Astrocyte (in vitro differentiated cells and primary cell): Measurements from ENCODE around the gene NAIF1. TPM values are rescaled to one million over a fixed set of nuclear protein-coding genes. Genes with fewer than 3 reads are reported as not detected.
A peak's percentile ranks its signal among the peaks of the same experiment; 100 is the strongest.

ENCODE experiments used
- DNase-seq: peaks from one replicate; pipeline ENCODE4 v3.0.0-alpha.2; 2010; ENCODE audit warnings: low read depth
- FAIRE-seq: peaks from 2 replicates; lab custom pipeline; 2011; peaks lifted over from hg19 to GRCh38; lab: Jason Lieb, UNC
- H2AFZ ChIP-seq: 2 replicates; pipeline ENCODE4 v1.6.0; 2012; ENCODE audit warnings: low read depth, low read length, inconsistent platforms
- H3K27ac ChIP-seq: 2 replicates; pipeline ENCODE4 v1.5.1; 2011; ENCODE audit warnings: low read depth, low read length, inconsistent platforms
- H3K27me3 ChIP-seq: 2 replicates; pipeline ENCODE4 v1.6.0; 2011; ENCODE audit warnings: low read length, inconsistent platforms; ENCODE audit not compliant: insufficient read depth
- H3K36me3 ChIP-seq: 2 replicates; pipeline ENCODE4 v1.5.1; 2011; ENCODE audit warnings: low read length, inconsistent platforms; ENCODE audit not compliant: insufficient read depth
- H3K4me1 ChIP-seq: 2 replicates; pipeline ENCODE4 v1.5.1; 2011; ENCODE audit warnings: low read length, inconsistent platforms; ENCODE audit not compliant: insufficient read depth
- H3K4me2 ChIP-seq: 2 replicates; pipeline ENCODE4 v1.6.0; 2012; ENCODE audit warnings: low read length, inconsistent platforms
- H3K4me3 ChIP-seq: 2 replicates; pipeline ENCODE4 v1.5.1; 2011; ENCODE audit warnings: low read depth, mild to moderate bottlenecking, low read length, inconsistent platforms; ENCODE audit not compliant: insufficient read depth
- H3K79me2 ChIP-seq: 2 replicates; pipeline ENCODE4 v1.6.0; 2012; ENCODE audit warnings: mild to moderate bottlenecking, low read length, inconsistent platforms; ENCODE audit not compliant: insufficient read depth
- H3K9ac ChIP-seq: 2 replicates; pipeline ENCODE4 v1.6.0; 2012; ENCODE audit warnings: mild to moderate bottlenecking, low read length, inconsistent platforms
- H3K9me3 ChIP-seq: 2 replicates; pipeline ENCODE4 v1.5.1; 2012; ENCODE audit warnings: low read depth, mild to moderate bottlenecking, low read length, inconsistent platforms; ENCODE audit not compliant: insufficient read depth
- H4K20me1 ChIP-seq: 2 replicates; pipeline ENCODE4 v1.6.0; 2012; ENCODE audit warnings: low read length, inconsistent platforms; ENCODE audit not compliant: insufficient read depth
- H3K27ac Mint-ChIP-seq: one replicate; pipeline ENCODE4 v1.8.0; 2021; ENCODE audit warnings: mild to moderate bottlenecking, mixed read lengths; ENCODE audit not compliant: unreplicated experiment
- H3K27me3 Mint-ChIP-seq: one replicate; pipeline ENCODE4 v1.8.0; 2021; ENCODE audit warnings: low read depth, mixed read lengths; ENCODE audit not compliant: unreplicated experiment
- H3K36me3 Mint-ChIP-seq: one replicate; pipeline ENCODE4 v1.8.0; 2021; ENCODE audit warnings: low read depth, mixed read lengths; ENCODE audit not compliant: unreplicated experiment
- H3K4me1 Mint-ChIP-seq: one replicate; pipeline ENCODE4 v1.8.0; 2021; ENCODE audit warnings: low read depth, mixed read lengths; ENCODE audit not compliant: unreplicated experiment
- H3K4me3 Mint-ChIP-seq: one replicate; pipeline ENCODE4 v1.8.0; 2021; ENCODE audit warnings: mild to moderate bottlenecking, moderate library complexity, mixed read lengths; ENCODE audit not compliant: unreplicated experiment
- H3K9me3 Mint-ChIP-seq: one replicate; pipeline ENCODE4 v1.8.0; 2021; ENCODE audit warnings: mild to moderate bottlenecking, mixed read lengths; ENCODE audit not compliant: unreplicated experiment
- CTCF ChIP-seq: IDR thresholded peaks from 2 replicates; pipeline ENCODE4 v1.5.1; 2011; ENCODE audit warnings: low read depth, mild to moderate bottlenecking, inconsistent platforms, low read length, moderate library complexity; ENCODE audit not compliant: insufficient read depth
- EZH2 ChIP-seq: IDR thresholded peaks from 2 replicates; pipeline ENCODE4 v1.6.1; 2012; ENCODE audit warnings: mild to moderate bottlenecking, low read length, inconsistent platforms; ENCODE audit not compliant: insufficient read depth
- total RNA-seq: library from RNA; stranded (reverse); gene quantifications from 2 replicates; pipeline ENCODE4 v1.2.1, GENCODE V29; 2021

Gene NAIF1
- total RNA-seq, 1 donor from 2014 or later: 10.2 TPM

DNA sequence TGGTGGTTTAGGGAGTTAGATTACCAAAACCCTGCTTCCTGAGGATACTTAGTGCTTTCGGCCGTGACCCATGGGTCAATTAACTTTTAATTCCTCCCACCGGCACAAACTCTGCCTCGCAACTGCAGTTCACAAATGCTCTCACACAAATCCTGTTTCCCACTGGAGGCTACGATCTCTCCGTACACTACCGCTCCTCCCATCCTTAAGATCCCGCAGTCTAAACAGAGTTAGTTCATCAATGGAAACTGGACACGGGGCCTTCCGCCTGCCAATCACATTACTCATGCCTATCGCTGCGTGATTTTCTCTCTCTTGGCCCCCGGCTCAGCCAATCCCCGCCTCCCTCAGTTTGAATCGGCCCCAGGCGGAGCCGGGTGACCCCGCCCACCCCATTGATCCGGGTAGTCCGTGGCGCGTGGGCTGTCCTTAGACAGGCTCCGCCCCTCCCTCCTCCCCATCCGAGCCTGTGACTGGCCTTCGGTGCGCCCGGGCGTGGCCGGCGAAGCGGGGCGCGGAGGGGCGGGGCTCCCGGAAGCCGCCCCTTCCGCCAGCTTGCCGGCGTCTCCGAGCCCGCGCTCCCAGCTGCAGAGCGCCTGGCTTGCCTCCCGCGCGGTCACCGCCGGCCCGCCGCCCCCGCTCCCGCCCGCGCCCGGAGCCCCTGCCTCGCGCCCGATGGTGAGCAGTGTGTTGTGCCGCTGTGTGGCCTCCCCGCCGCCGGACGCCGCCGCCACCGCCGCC is 695 bp upstream of the NAIF1 start, which contains the start of gene SLC25A25:
Gene SLC25A25 (plus strand): TSS at position 588 of the 741 bp plus-strand sequence. CDS start 88 bp downstream, at position 676.
- peak within 1 kb of the TSS; percentile 97 for H3K9ac ChIP-seq
- H3K27ac ChIP-seq: peak within 1 kb of the TSS; percentile 100
- Mint-ChIP-seq H3K4me3 (peak within 1 kb of the TSS; percentile 87), H3K36me3 (peaks cover 8% of the 10 kb centered on the region), H3K27ac (peak within 1 kb of the TSS; percentile 41), H3K27me3 (no peaks in the 10 kb centered on the region), H3K9me3 (no peaks in the 10 kb centered on the region), H3K4me1 (peaks cover 25% of the 10 kb centered on the region)
- H2AFZ ChIP-seq: peak within 1 kb of the TSS; percentile 86
- FAIRE-seq: no peak
- no peaks in the 10 kb centered on the region for H3K36me3 ChIP-seq
- peak within 1 kb of the TSS; percentile 90 for H3K4me3 ChIP-seq
- H3K79me2 ChIP-seq: peaks cover 62% of the 10 kb centered on the region
- H4K20me1 ChIP-seq: peaks cover 11% of the 10 kb centered on the region
- peaks cover 23% of the 10 kb centered on the region for H3K4me1 ChIP-seq
- no peaks in the 10 kb centered on the region for H3K9me3 ChIP-seq
- H3K4me2 ChIP-seq: peak within 1 kb of the TSS; percentile 96
- no peak for TF ChIP-seq CTCF
- TF ChIP-seq EZH2: no peak
- peak; percentile 94 for DNase-seq
- no peaks in the 10 kb centered on the region for H3K27me3 ChIP-seq

GRCh38 chr9:128065907-128066712 is 1.0 kb downstream of the NAIF1 start:
- H3K27me3 Mint-ChIP-seq: no peaks in the 10 kb centered on the region
- peak overlapping the region; percentile 89 for H3K4me2 ChIP-seq
- DNase-seq (no peak), FAIRE-seq (no peak)
- no peaks in the 10 kb centered on the region for H3K9me3 Mint-ChIP-seq
- H3K27me3 ChIP-seq: no peaks in the 10 kb centered on the region
- H3K4me1 Mint-ChIP-seq: peaks cover 15% of the 10 kb centered on the region
- H2AFZ ChIP-seq: no peak overlapping the region
- H3K9me3 ChIP-seq: no peaks in the 10 kb centered on the region
- H3K4me1 ChIP-seq: peaks cover 11% of the 10 kb centered on the region
- TF ChIP-seq CTCF: no peak
- no peak for TF ChIP-seq EZH2
- H3K79me2 ChIP-seq: peaks cover 45% of the 10 kb centered on the region
- peaks cover 11% of the 10 kb centered on the region for H4K20me1 ChIP-seq
- peaks cover 12% of the 10 kb centered on the region for H3K36me3 Mint-ChIP-seq
- H3K36me3 ChIP-seq: no peaks in the 10 kb centered on the region
- H3K27ac Mint-ChIP-seq: peak overlapping the region; percentile 28
- peak overlapping the region; percentile 97 for H3K9ac ChIP-seq
- peak overlapping the region; percentile 78 for H3K4me3 Mint-ChIP-seq
- H3K27ac ChIP-seq: no peak overlapping the region
- peak overlapping the region; percentile 61 for H3K4me3 ChIP-seq
